ENCODE data around the gene RORC.

GRCh38 chr1:151806170-151806569, 25.4 kb downstream of the RORC start:
- TF ChIP-seq USF2 (IDR thresholded peaks at IDR 0.05; ENCODE audit: borderline replicate concordance, low read depth, low read length): no peak
- no peak for TF ChIP-seq CTCF (IDR thresholded peaks at IDR 0.05)
- no peak for TF ChIP-seq EP300 (IDR thresholded peaks at IDR 0.05; ENCODE audit: borderline replicate concordance in 1 of 2, low read depth in 1 of 2, low read length in 1 of 2)

Data from SK-N-SH (cell line).